CD14-positive monocyte (primary cell): ENCODE results near the gene PRPF31. TPM values are rescaled to one million over a fixed set of nuclear protein-coding genes. Genes with fewer than 3 reads are reported as not detected.

ENCODE experiments used
- DNase-seq, 3 donors: peaks; one replicate each; pipeline ENCODE4 v3.0.0-alpha.2; 2011 to 2022
- H2AFZ ChIP-seq: 2 replicates; pipeline ENCODE4 v1.6.0; 2012; ENCODE audit warnings: mild to moderate bottlenecking, low read depth, low read length, inconsistent platforms; ENCODE audit not compliant: insufficient read depth, poor library complexity, severe bottlenecking
- H3K27ac ChIP-seq, 2 donors: 1 replicate in 1 of 2; 2 replicates in 1 of 2; pipeline ENCODE4 v1.5.1; 2012 to 2013; ENCODE audit warnings: low read length in 2 of 2, control low read depth in 1 of 2, inconsistent platforms in 1 of 2, low read depth in 1 of 2, mild to moderate bottlenecking in 1 of 2
- H3K27me3 ChIP-seq, 2 donors: one replicate each; pipeline versions ENCODE4 v1.6.0 to v1.6.1; 2011 to 2013; ENCODE audit warnings: low read length in 2 of 2; ENCODE audit not compliant: control insufficient read depth in 2 of 2, insufficient read depth in 2 of 2
- H3K36me3 ChIP-seq, 2 donors: replicated peaks in 1 of 2; 1 replicate in 1 of 2; 2 replicates in 1 of 2; pipeline versions ENCODE4 v1.5.1 to v1.6.1; 2012 to 2013; ENCODE audit warnings: low read length in 2 of 2, control low read depth in 1 of 2, inconsistent platforms in 1 of 2, mild to moderate bottlenecking in 1 of 2; ENCODE audit not compliant: insufficient read depth in 2 of 2, control insufficient read depth in 1 of 2
- H3K4me1 ChIP-seq, 2 donors: 1 replicate in 1 of 2; 2 replicates in 1 of 2; pipeline versions ENCODE4 v1.5.1 to v1.6.1; 2012 to 2013; ENCODE audit warnings: low read length in 2 of 2, control low read depth in 1 of 2, inconsistent platforms in 1 of 2, mild to moderate bottlenecking in 1 of 2, moderate library complexity in 1 of 2; ENCODE audit not compliant: insufficient read depth in 2 of 2, control insufficient read depth in 1 of 2
- H3K4me2 ChIP-seq: replicated peaks from 2 replicates; pipeline ENCODE3; 2012; ENCODE audit warnings: low read length, moderate library complexity, mild to moderate bottlenecking; ENCODE audit not compliant: poor library complexity, severe bottlenecking; ENCODE audit errors: extremely low read depth
- H3K4me3 ChIP-seq, 3 experiments: fragments of 200-600 bp in 1 of 3; sonication (generic) in 1 of 3; replicated peaks in 1 of 3; 1 replicate in 2 of 3; 2 replicates in 1 of 3; pipeline ENCODE4 v1.5.1; 2011 to 2013; ENCODE audit warnings: low read length in 3 of 3, mild to moderate bottlenecking in 3 of 3, control low read depth in 2 of 3, low read depth in 2 of 3, inconsistent platforms in 1 of 3, moderate library complexity in 1 of 3
- H3K79me2 ChIP-seq: 2 replicates; pipeline ENCODE4 v1.6.0; 2012; ENCODE audit warnings: mild to moderate bottlenecking, control low read depth, inconsistent platforms, low read length, moderate library complexity; ENCODE audit not compliant: insufficient read depth
- H3K9ac ChIP-seq: 2 replicates; pipeline ENCODE4 v1.6.0; 2017; ENCODE audit warnings: low read length, mild to moderate bottlenecking; ENCODE audit not compliant: insufficient read depth, poor library complexity, severe bottlenecking
- H3K9me3 ChIP-seq, 2 donors: replicated peaks in 1 of 2; 1 replicate in 1 of 2; 2 replicates in 1 of 2; pipeline versions ENCODE4 v1.5.1 to v1.6.1; 2012 to 2013; ENCODE audit warnings: low read length in 2 of 2, control low read depth in 1 of 2; ENCODE audit not compliant: control insufficient read depth in 1 of 2, insufficient read depth in 1 of 2
- H4K20me1 ChIP-seq: 2 replicates; pipeline ENCODE4 v1.6.0; 2012; ENCODE audit warnings: mild to moderate bottlenecking, low read length, control low read depth, moderate library complexity; ENCODE audit not compliant: insufficient read depth
- H3K27ac Mint-ChIP-seq, 7 donors: one replicate each; pipeline ENCODE4 v1.8.0; 2020; ENCODE audit warnings: mild to moderate bottlenecking in 7 of 7, mixed read lengths in 7 of 7, moderate library complexity in 6 of 7, inconsistent platforms in 2 of 7
- H3K27me3 Mint-ChIP-seq, 3 donors: one replicate each; pipeline ENCODE4 v1.8.0; 2021 to 2022; ENCODE audit warnings: low read depth in 3 of 3, mild to moderate bottlenecking in 3 of 3, mixed read lengths in 3 of 3, moderate library complexity in 3 of 3, inconsistent platforms in 1 of 3
- H3K36me3 Mint-ChIP-seq, 2 donors: one replicate each; pipeline ENCODE4 v1.8.0; 2020; ENCODE audit warnings: mixed read lengths in 2 of 2, inconsistent platforms in 1 of 2, mild to moderate bottlenecking in 1 of 2
- H3K4me1 Mint-ChIP-seq: one replicate; pipeline ENCODE4 v1.8.0; 2020; ENCODE audit warnings: mild to moderate bottlenecking, mixed read lengths
- H3K4me3 Mint-ChIP-seq, 2 donors: one replicate each; pipeline ENCODE4 v1.8.0; 2020; ENCODE audit warnings: mild to moderate bottlenecking in 2 of 2, mixed read lengths in 2 of 2, moderate library complexity in 1 of 2
- H3K9me3 Mint-ChIP-seq, 7 donors: one replicate each; pipeline ENCODE4 v1.8.0; 2020 to 2022; ENCODE audit warnings: mixed read lengths in 7 of 7, mild to moderate bottlenecking in 6 of 7, moderate library complexity in 6 of 7, inconsistent platforms in 2 of 7
- CTCF ChIP-seq: fragments of 200-600 bp; IDR thresholded peaks from one replicate; pipeline ENCODE4 v1.8.0; 2022; ENCODE audit warnings: antibody characterized with exemption, mild to moderate bottlenecking
- WGBS: methylation state at CpG from one replicate; pipeline ENCODE4 v1.1.5; 2013; ENCODE audit warnings: missing lambda C conversion rate; ENCODE audit not compliant: insufficient coverage; 5-methylcytosine and 5-hydroxymethylcytosine counted together
- intact Hi-C, 2 donors: fragments of 100-400 bp; cut with micrococcal nuclease; formaldehyde crosslinking; loops; one replicate each; pipeline versions ENCODE4 v1.15.0 to v1.15.1; 2023
- polyA plus RNA-seq, 3 donors: library from polyadenylated mRNA; depleted of rRNA in 1 of 3; unstranded in 2 of 3; stranded (reverse) in 1 of 3; fragments of 300-500 nt in 2 of 3; fragments of >200 nt in 1 of 3; fragmentation: Illumina TruSeq in 2 of 3; gene quantifications; 1 replicate in 2 of 3; 2 replicates in 1 of 3; pipeline ENCODE4 v1.2.3, GENCODE V29; 2012 to 2021

PRPF31 gene
- polyA plus RNA-seq, 3 donors, result 34.4 to 51.8 (median 37.6) TPM

- H3K4me1 Mint-ChIP-seq, result peaks cover 26% of the 10 kb centered on the region
- H3K4me3 ChIP-seq, result no peak overlapping the region
- H3K4me1 ChIP-seq, result peaks cover 20 to 25% of the 10 kb centered on the region in 2 donors
- no peak overlapping the region for H3K27ac ChIP-seq
- intact Hi-C loops, result no loop called here
- WGBS, result 93% methylated on average over 12 of the region's 19 CpGs
- peaks cover 0 to 2% (median 2%) of the 10 kb centered on the region in 3 donors for H3K27me3 Mint-ChIP-seq
- H3K9me3 ChIP-seq, result no peaks in the 10 kb centered on the region
- H3K27me3 ChIP-seq, result no peaks in the 10 kb centered on the region
- peaks cover 70 to 75% of the 10 kb centered on the region in 2 donors for H3K36me3 ChIP-seq
- H2AFZ ChIP-seq, result no peak overlapping the region
- H3K9ac ChIP-seq, result no peak overlapping the region
- peak overlapping the region in 2 of 7 donors; percentile 18 to 46 for H3K27ac Mint-ChIP-seq
- no peak overlapping the region for H3K4me2 ChIP-seq
- peaks cover 40% of the 10 kb centered on the region for H3K79me2 ChIP-seq
- no peak for DNase-seq
- no peak overlapping the region for H3K4me3 Mint-ChIP-seq
- H3K9me3 Mint-ChIP-seq, result no peaks in the 10 kb centered on the region
- TF ChIP-seq CTCF, result no peak
- H4K20me1 ChIP-seq, result peaks cover 82% of the 10 kb centered on the region
- peaks cover 61 to 71% of the 10 kb centered on the region in 2 donors for H3K36me3 Mint-ChIP-seq
Measured at GRCh38 chr19:54155694-54156093, 40.1 kb downstream of the PRPF31 start.

- Mint-ChIP-seq H3K27ac (peak overlapping the region in 1 of 7 donors; percentile 35), H3K4me3 (no peak overlapping the region), H3K9me3 (no peaks in the 10 kb centered on the region), H3K4me1 (peaks cover 32% of the 10 kb centered on the region), H3K27me3 (peaks cover 0 to 4% (median 0%) of the 10 kb centered on the region in 3 donors), H3K36me3 (peaks cover 55 to 64% of the 10 kb centered on the region in 2 donors)
- intact Hi-C loops, result no loop called here
- Histone ChIP-seq H2AFZ (no peak overlapping the region), H3K4me1 (peaks cover 25 to 32% of the 10 kb centered on the region in 2 donors), H3K4me3 (no peak overlapping the region), H3K27me3 (no peaks in the 10 kb centered on the region), H4K20me1 (peaks cover 78% of the 10 kb centered on the region), H3K9ac (no peak overlapping the region), H3K27ac (no peak overlapping the region), H3K36me3 (peaks cover 64 to 67% of the 10 kb centered on the region in 2 donors), H3K4me2 (no peak overlapping the region), H3K79me2 (peaks cover 44% of the 10 kb centered on the region), H3K9me3 (no peaks in the 10 kb centered on the region)
- 95% methylated on average over 9 of the region's 11 CpGs for WGBS
- no peak for TF ChIP-seq CTCF
- DNase-seq, result no peak
Measured at GRCh38 chr19:54156490-54156889, 40.9 kb downstream of the PRPF31 start.
